ENCODE measurements around the gene TUBGCP6.
"Not testable (repeated sequence)": the region's sequence is repeated elsewhere in the genome, so short reads cannot be mapped to it uniquely, and the experiment has no call there.

TUBGCP6 gene

DNA sequence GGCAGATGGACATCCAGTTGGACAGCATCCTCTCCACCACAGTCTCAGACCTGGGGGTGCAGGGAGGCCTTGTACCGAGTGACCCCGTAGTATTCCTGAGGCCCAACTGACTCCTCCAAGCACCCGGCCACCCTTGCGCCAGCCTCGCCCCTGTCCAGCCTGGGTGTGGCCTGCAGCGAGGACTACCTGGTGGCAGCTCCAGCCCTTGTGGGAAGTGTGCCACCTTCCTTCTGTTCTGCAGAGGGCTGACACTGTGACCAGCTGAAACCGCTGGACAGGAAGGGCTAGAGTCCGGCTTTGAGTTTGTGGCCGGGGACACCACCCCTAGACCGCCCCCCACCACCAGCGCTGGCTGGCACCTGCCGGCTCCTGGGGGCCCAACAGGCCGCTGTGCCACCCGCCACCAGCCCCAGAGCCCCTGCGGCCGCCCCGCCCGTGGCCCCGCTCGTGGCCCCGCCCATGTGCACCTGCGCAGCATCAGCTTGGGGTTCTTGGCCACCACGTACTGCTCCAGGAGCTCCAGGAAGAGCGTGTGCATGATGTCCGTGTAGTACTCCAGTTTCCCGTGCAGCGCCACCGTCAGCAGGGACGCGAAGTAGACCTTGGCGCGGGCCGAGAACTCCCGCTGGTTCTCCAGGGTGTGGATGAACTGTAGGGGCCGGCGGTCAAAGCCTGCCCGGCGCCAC lies 35.3 kb upstream of the TUBGCP6 start:
- no peak for DNase-seq

DNA sequence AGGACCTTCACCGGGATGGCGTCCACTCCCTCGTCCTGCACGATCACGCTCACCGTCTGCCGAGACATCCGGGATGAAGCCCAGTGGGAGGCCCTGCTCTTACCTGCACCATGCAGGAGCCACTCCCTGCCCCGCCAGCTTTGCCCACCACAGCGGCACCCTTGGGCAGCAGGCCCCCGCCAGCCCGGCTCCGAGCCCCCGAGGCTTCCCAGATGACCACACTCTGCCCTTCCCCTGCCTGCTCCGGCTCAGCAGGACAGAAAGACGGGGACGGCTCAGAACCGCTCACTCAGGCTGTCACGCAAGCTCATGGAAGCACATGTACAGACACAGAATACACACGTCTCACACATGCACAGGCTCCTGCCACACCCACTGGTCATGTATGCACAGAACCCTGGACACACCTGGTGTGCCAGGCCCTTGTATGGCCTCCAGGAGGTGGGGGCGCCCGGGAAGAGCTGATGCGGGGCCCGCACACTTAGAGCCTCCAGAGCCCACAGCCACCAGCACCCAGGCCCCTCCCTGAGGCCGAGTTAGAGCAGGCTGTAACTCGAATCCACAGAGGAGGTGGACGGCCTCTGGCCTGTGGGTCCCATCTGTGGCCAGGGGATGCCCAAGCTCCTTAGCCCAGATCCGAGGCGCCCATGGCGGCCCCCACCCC lies 34.3 kb upstream of the TUBGCP6 start:
- DNase-seq: no peak

DNA sequence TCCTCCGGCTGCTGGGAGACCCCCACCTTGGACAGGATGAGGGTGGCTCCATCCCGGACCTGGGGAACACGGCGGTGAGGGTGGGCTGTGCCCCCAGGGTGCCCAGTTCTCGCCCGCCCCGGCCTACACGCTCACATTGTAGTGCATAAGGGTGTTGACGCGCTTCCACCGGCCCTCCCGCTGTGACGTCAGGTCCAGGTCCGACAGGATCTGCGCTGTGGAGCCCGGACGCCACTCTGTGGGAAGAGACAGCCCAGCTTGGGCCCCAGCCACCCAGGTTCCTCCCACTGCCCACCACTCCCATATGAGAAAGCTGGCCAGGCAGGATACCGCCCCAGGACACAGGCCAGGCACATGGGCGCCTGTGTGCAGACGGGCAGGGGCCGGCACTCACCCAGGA lies 33.6 kb upstream of the TUBGCP6 start:
- no peak for DNase-seq

DNA sequence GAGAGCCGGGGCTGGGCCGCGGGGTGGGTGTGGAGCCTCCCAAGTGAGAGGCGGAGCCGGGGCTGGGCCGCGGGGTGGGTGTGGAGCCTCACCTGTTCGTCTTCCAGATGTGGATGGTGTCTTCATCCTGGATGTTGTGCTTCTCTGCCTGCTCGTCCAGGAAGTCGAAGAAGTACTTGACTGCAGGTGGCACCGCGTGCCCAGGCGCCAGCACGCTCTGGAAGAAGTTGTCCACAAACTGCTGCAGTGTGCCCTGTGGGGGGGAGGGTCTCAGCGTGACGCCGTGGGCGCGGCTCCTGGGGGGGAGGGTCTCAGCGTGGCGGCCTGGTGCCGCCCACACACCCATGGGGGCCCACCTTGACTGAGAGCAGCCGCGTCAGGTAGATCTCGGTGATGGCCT lies 32.9 kb upstream of the TUBGCP6 start:
- no peak for DNase-seq

DNA sequence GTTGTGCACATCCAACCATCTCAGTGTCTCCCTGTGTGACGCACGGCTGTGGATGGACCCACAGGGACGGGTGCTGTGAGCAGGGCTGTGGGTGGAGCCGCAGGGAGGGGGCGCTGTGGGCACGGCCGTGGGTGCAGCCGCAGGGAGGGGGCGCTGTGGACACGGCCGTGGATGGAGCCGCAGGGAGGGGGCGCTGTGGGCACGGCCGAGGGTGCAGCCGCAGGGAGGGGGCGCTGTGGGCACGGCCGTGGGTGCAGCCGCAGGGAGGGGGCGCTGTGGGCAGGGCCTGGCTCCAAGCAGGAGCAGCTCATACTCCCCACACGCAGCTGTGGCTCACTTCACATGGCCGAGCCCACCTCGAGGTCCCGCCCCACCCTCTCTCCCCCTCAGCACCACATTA lies 31.3 kb upstream of the TUBGCP6 start:
- DNase-seq: no peak

DNA sequence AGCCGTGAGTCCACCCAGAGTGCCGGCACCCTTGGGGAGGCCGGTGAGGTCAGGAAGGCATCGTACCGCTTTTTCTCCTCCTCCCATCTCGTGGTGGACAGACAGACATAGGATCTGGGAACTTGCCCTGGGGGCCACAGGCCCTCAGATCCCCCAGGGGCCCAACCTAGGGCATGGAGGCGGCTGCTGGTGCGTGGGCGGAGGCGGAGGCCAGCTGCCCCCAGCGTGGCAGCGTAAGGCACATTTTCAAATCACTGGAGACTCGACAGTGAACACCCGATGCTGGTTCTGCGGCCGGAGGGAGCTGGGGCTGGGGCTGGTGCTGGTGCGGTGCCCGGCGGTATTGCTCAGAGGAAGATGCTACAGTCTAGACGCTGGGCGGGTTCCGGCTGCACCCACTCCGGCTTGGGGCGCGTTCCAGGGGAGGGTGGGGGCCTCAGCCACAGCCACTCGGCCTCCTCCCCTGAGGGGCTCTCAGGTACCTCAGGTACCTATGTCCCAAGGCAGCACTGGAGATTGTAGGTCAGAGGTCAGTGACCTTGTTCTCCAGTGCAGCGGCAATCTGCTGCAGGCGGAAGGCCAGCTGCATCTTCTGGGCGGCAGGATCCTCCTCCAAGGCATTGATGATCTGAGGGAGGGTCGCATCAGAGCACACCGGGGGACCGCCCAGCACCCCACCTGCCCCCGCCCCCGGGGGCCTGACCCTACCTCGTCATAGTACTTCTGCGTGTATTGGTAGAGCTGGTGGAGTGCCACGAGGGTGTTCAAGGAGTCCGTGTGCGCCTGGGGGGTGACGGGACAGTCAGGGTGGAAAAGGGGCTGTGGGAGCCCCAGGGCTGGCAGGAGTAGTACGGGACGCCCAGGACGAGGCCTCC lies 30.6 kb upstream of the TUBGCP6 start:
- DNase-seq: no peak

DNA sequence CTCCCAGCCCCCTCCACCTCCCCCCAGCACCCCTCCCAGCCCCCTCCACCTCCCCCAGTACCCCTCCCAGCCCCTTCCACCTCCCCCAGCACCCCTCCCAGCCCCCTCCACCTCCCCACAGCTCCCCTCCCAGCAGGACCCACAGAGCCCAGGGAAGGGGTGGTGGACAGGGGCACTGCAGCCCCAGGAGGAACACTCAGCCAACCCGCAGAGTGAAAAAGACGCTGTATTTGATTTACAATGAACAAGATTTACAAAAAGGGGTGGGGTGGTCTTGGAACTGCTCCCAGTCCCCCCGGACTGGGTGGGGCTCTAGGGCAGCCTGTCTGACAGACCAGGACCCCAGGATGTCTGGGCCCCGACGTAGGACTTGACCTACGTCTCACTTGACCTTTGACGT lies 29.9 kb upstream of the TUBGCP6 start:
- DNase-seq: no peak

DNA sequence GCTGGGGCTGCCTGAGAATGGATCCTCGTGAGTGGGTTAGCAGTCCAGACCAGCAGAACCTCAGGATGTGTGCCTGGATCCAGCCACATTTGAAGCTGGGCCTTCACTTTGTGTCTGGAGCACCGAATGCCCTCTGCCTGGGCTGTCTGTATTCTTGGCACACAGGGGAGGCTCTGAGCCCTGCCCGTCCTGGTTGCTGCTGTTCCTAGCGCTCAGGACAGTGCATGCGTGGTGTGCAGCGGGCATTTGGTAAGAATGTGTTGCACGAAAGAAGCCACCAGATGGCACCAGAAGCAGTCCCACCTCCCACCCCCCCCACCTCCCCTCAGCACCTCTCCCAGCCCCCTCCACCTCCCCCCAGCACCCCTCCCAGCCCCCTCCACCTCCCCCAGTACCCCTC lies 29.5 kb upstream of the TUBGCP6 start:
- DNase-seq: no peak

DNA sequence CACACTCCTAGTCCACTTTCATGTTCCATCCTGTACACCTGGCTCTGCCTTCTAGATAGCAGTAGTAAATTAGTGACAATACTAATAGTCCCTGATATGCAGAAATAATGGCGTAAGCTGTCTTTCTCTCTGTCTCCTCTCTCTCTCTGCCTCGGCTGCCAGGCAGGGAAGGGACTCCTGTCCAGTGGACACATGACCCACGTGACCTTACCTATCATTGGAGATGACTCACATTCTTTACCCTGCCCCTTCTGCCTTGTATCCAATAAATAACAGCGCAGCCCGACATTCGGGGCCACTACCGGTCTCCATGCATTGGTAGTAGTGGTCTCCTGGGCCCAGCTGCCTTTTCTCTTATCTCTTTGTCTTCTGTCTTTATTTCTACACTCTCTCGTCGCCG lies 29.0 kb upstream of the TUBGCP6 start:
- not testable (repeated sequence) for DNase-seq

DNA sequence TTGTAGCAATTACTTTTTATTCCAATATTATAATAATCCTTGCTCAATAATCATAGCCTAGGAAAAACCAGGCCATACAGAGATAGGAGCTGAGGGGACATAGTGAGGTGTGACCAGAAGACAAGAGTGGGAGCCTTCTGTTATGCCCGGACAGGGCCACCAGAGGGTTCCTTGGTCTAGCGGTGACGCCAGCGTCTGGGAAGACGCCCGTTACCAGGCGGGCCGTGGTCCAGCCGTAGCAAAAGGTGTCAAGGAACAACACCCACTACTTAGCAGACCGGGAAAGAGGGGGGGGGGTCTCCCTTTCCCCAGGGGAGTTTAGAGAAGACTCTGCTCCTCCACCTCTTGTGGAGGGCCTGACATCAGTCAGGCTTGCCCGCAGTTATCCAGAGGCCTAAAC lies 28.5 kb upstream of the TUBGCP6 start:
- not testable (repeated sequence) for DNase-seq

DNA sequence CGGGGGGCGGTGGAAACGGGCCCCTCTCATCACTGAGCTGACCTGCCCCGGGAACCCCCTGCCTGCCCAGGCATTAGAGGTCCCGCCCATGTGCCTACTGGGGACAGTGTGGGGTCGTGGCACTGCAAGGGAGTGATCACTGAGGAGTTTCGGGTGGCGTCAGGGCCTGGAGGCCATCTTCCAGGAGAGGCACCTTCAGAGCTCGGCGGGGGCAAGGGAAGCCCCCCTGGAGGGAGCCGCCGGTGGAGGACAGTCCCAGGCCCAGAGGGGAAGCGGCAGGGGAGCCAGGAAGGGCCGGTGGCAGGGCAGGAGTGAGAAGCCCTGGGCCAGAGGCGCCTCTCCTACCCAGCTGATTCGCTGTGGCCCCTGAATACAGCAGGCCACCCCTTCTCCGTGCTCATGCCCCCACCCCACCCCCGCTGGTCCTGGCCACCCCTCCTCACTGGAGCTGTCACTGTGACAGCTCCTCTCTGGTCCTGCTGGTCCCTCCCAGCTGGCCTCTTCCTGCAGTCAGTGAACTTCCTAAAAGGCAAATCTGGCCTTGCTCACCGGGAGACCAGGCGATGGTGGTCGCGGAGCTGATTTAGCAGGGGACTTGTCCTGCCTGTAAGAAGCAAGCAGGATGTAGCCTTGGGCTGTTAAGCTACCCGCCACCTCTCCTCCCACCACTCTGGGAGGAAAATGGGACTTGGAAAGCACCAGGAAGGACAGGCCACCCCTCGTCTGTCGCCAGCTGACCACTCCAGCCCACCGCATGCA lies 27.4 kb upstream of the TUBGCP6 start:
- no peak for DNase-seq

DNA sequence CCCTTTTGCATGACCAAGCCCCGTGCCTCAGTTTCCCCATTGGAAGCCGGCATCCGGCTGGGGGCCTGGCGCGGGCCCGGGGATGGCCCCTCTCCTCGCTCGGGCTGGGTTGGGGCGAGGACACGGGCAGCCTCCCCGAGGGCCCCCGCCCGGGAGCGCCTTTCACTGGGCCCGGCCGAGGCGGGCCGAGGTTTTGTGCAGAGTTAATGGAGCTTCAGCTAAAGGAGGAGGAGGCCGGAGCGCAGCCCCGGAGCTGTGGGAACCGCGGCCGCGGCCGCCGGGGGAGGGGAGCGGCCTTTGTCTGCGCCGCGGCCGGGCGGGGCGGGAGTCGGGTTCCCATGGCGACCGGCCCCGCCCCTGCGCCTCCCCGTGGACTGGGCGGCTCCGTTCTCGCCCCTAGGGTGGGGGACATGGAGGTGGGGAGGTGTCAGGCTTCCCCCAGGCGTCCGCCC lies 26.7 kb upstream of the TUBGCP6 start:
- DNase-seq: peak; percentile 43

DNA sequence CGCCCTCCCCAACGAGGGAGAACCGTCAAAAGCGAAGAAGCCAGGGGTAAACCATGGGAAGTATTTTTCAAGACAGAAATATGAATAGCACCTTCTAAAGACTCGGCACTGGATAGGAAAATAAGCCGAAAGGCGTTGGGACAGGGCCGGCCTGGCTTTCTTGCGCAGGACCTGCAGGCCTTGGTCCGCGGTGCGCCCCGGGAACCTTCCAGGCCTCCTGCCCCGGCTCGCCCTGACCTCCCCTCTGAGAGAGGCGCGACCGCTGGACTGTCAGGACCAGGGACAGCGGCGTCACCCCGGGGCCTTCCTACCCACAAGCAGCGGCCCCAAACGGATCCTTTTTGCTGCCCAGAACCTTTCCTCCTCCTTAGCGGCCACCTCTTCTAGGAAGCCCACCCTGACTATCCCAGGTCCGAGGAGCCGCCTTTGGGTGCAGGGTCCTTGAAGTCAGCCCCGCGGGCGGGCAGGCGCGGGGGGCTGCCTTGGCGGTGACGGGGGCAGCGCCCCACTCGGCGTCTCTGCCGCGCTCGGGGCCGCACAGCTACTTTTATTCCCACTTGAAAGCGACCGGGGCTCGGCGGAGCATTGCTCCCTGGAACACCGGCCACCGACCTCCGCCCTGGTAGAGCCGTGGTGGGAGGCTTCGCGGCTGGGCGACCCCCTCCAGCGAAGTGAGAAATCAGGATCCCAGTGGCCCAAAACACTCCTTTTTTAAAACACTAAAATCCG lies 26.0 kb upstream of the TUBGCP6 start:
- no peak for DNase-seq

DNA sequence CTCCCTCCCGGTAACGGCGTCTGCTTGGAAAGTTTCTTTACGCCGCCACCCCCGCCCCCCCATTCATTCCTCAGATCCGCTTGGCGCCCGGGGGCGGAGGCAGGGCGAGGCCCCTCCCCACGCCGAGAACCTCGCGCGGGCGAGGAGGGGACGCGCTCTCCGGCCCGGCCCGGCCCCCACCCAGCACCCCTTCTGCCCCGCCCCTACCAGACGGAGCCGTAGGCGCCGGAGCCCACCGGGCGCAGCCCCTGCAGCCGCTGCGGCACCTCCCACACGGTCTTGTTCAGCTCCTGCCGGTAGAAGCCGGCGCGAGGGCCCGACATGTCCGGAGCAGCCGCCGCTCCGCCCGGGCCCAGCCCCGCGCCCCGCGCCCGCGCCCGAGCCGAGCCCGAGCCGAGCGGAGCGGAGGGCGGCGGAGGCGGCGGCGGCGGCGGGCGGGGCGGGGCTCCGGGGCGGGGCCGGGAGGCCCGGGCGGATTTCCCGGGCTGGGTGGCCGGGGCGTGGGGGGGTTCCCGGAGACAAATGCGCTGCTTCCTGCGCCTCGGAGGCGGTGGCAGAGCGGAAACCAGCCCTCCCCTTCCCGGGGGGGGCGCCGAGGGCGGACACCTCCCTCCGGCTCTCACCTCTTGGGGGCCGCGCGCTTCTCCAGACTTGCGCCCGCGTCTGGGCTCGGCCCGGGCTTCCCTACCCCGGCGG lies 25.3 kb upstream of the TUBGCP6 start, which contains the start of gene MAPK11:
Gene MAPK11 (minus strand): TSS at position 411 of the 696 bp plus-strand sequence. CDS start 88 bp downstream, at position 323.
- DNase-seq: no peak

DNA sequence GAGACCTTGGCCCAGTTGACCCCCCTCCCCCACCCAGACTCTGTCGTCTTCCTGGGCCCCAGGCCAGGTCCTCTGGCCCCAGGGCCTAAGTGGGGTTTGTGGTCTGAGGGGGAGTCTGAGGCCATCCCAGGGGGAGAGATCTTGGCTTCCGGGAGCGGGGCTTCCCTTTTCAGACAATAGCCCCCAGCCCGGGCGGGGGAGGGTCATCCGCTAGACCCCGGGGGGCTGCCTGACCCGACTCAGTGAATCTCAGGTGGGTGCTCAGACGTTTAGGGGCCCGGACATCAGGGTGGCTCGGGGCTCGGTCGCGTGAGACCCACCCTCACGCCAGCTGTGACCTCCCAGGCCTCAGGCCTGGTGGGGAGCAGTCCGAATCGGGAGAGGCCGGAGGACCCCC lies 24.7 kb upstream of the TUBGCP6 start:
- no peak for DNase-seq

DNA sequence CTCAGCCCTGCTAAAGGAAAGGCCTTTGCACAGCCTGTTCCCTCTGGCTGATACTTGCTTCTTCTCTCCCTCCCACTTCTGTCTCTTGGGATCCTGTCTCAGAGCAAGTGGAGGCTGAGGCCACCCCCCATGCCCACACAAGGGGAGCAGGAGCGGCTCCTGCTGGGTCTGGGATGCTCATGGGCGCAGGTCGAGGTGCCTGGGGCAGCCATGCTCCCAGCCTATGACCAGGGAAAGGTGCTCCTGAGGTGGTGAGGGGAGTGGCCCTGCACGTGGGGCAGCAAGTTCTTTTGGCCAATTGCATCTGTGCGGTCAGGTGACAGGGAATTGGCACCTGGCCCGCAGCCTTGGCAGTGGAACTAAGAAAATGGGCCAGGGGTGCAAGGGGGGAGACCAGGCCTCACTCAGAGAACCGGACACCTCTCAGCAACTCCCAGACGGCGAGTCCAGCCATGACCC lies 23.9 kb upstream of the TUBGCP6 start:
- no peak for DNase-seq

DNA sequence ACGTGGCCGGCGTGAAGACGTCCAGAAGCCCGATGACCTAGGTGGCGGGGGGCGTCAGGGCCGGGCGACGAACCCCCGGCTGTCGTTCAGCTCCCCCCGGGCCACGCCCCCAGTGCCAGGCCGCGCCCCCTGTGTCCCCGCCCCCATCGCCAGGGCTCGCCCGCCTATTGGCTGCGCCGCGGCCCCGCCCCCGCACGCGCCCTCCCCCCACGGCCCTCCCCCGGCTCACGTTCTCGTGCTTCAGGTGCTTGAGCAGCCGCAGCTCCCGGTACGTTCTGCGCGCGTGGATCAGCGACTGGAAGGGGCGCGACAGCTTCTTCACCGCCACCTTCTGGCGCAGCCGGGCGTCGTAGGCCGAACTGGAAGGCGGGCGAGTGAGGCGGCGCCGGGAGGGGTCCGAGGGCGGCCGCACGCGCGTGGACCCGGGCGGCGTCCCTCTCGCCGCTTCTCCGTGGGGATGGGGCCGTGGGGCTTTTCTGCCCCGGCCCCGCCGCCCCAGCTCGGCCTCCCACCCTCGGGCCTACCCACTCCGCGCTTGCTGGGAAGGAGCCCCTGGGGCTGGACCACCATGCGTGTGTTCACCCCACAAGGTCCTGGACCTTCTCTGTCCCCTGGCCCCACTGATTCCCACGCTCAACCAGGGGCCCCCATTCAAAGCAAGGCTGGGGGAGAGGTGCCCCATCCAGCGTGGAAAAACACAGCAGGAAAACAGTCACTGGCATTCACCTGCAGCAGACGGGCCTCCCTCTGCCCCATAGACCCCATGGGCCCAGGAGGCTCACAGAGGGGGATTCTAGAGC lies 23.0 kb upstream of the TUBGCP6 start:
- DNase-seq: no peak

DNA sequence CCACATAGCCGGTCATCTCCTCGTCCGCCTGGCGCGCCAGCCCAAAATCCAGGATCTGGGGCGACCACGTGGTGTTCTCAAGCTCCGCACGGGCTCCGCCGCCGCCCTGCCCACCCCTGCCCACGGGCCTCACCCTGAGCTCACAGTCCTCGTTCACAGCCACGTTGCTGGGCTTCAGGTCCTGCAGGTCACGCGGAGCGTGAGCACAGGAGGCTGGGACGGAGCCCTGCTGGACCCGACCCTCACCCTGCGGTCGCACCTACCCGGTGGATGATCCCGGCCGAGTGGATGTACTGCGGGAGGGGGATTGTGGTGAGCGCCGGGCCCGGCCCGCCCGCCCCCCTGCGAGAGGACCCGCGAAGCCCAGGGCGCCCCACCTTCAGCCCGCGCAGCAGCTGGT lies 22.2 kb upstream of the TUBGCP6 start:
- no peak for DNase-seq

DNA sequence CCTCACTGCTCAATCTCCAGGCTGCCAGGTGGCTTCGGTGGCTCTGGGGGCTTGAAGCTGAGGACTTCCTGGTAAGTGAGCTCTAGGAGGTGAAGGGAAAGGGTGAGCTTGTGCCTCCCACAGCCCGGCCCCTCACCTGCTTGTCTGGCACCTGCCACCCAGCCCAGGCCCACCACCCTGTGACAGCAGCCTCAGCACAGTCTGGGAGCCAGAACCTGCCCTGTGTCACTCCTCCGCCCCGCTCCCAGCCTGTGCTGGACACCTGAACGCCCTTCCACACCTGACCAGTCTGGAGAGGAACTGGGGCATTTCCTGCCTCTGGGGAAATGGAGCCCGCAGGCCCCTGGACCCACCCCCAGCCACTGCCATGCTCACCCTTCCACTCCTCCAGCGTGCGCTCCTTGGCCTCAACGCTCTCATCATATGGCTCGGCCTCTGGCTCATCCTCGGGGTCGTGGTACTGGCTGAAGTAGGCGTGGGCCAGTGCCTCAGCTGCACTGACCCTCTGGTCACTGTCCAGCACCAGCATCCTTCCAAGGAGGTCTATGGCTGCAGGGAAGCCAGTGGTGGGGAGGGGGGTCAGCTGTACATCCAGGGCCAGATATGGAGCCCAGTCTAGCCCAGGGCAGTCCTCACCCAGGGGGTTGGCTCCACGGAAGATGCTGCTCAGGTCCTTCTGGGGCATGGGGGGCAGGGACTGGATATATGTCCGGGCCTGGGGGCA lies 20.3 kb upstream of the TUBGCP6 start:
- DNase-seq: no peak

Measured in NCI-H2107 (cell line).